Testis (tissue), 3 donors: ENCODE data around the gene PLCXD3. TPM values are rescaled to one million over a fixed set of nuclear protein-coding genes. Genes with fewer than 3 reads are reported as not detected.
"Not testable (repeated sequence)": the region's sequence is repeated elsewhere in the genome, so short reads cannot be mapped to it uniquely, and the experiment has no call there.

Experiments
- DNase-seq: peaks from one replicate; pipeline ENCODE4 v3.0.0-alpha.2; 2019
- H3K27ac ChIP-seq, 2 donors: fragments of 200-600 bp; sonication (generic); one replicate each; pipeline ENCODE4 v1.5.1; 2019
- H3K27me3 ChIP-seq: fragments of 200-600 bp; sonication (generic); one replicate; pipeline ENCODE4 v1.5.1; 2019
- H3K36me3 ChIP-seq: fragments of 200-600 bp; sonication (generic); one replicate; pipeline ENCODE4 v1.5.1; 2017; ENCODE audit warnings: low read depth; ENCODE audit errors: missing control alignments
- H3K4me1 ChIP-seq: fragments of 200-600 bp; sonication (generic); one replicate; pipeline ENCODE4 v1.5.1; 2019
- H3K4me3 ChIP-seq, 2 donors: fragments of 200-600 bp; sonication (generic); one replicate each; pipeline ENCODE4 v1.5.1; 2017 to 2019
- H3K9me3 ChIP-seq: fragments of 200-600 bp; sonication (generic); one replicate; pipeline ENCODE4 v1.5.1; 2017
- POLR2A ChIP-seq: fragments of 450-650 bp; IDR thresholded peaks from one replicate; pipeline ENCODE4 v1.6.1; 2017; ENCODE audit warnings: antibody characterized with exemption, mild to moderate bottlenecking, moderate library complexity
- WGBS, 2 donors: methylation state at CpG; one replicate each; pipeline ENCODE4 v1.1.5; 2018; 5-methylcytosine and 5-hydroxymethylcytosine counted together
- intact Hi-C: fragments of 100-400 bp; cut with DNase I; formaldehyde crosslinking; loops from one replicate; pipeline ENCODE4 v1.15.1; 2023; ENCODE audit warnings: low total_unique reads
- polyA plus RNA-seq: library from polyadenylated mRNA; stranded (reverse); fragments of 350-450 nt; fragmentation: Illumina TruSeq; extraction: RNeasy Lipid Tissue Mini Kit (QIAGEN cat#74804); gene quantifications from one replicate; pipeline ENCODE4 v1.2.3, GENCODE V29; 2014; ENCODE audit warnings: low read depth, low replicate concordance; ENCODE audit not compliant: insufficient read depth
- total RNA-seq, 2 donors: library from RNA; depleted of rRNA; stranded (reverse); fragments of >200 nt; gene quantifications; one replicate each; pipeline ENCODE4 v1.2.3, GENCODE V29; 2016
- TF ChIP-seq, protein P1 (sequence below), 3 experiments: fragments of 450-650 bp in 2 of 3; fragments of 200-600 bp in 1 of 3; sonication (generic) in 1 of 3; IDR thresholded peaks; one replicate each; pipeline ENCODE4 v1.5.1; 2016 to 2019; ENCODE audit warnings: antibody characterized with exemption in 3 of 3, mild to moderate bottlenecking in 2 of 3, moderate library complexity in 1 of 3

PLCXD3 gene
- total and polyA plus RNA-seq, 3 donors from 2014 or later: 0.78 to 1.8 (median 1.7) TPM

DNA sequence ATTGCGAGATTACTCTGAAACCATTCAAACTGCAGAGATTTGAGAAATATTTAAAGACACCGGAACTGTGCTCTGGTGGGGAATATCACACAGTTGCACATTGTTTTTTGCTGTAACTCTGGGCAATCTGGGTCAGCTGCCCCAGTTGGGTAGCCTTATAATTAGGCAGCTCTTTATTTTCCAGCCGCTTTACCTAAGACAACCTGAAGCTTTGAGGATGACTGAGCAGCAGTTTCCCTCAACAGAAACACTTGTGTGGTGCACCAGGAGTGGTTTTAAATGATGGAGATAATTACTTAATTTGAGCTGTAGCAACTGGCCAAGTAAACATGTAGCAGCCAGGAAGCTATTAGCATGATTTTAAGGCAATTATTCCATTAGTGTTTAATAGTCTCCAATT lies 2.9 kb downstream of the PLCXD3 start:
- 88 to 90% methylated on average over 3 of the region's 3 CpGs for WGBS, 2 donors

DNA sequence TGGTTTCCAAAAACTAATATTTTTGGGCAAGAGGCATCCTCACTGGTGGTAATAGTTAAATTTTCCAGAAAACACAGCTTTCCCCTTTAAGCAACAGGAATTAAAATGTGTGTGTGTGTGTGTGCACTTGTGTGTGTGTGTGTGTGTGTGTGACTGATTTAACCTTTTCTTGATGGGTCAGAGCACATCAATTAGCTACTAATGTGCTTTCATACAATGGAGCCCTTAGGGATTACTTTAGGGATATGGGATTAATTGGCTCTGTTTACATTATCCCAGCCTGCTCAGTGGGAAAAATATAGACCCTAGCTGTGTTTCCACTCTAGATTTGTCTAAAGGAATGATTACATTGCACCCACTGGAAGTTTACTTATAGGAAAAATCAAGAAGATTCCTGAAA lies 6.5 kb downstream of the PLCXD3 start:
- intact Hi-C loops: no loop called here
- H3K27me3 ChIP-seq: no peaks in the 10 kb centered on the region
- H3K27ac ChIP-seq: no peak overlapping the region
- DNase-seq: no peak
- TF ChIP-seq POLR2A: no peak
- TF ChIP-seq, protein P1, sequence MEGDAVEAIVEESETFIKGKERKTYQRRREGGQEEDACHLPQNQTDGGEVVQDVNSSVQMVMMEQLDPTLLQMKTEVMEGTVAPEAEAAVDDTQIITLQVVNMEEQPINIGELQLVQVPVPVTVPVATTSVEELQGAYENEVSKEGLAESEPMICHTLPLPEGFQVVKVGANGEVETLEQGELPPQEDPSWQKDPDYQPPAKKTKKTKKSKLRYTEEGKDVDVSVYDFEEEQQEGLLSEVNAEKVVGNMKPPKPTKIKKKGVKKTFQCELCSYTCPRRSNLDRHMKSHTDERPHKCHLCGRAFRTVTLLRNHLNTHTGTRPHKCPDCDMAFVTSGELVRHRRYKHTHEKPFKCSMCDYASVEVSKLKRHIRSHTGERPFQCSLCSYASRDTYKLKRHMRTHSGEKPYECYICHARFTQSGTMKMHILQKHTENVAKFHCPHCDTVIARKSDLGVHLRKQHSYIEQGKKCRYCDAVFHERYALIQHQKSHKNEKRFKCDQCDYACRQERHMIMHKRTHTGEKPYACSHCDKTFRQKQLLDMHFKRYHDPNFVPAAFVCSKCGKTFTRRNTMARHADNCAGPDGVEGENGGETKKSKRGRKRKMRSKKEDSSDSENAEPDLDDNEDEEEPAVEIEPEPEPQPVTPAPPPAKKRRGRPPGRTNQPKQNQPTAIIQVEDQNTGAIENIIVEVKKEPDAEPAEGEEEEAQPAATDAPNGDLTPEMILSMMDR (IDR thresholded peaks at IDR 0.05): no peak
- no peaks in the 10 kb centered on the region for H3K9me3 ChIP-seq
- H3K4me1 ChIP-seq: no peaks in the 10 kb centered on the region
- H3K4me3 ChIP-seq: no peak overlapping the region
- no peaks in the 10 kb centered on the region for H3K36me3 ChIP-seq

More for the DNA sequence above, 2.9 kb downstream of the PLCXD3 start:
- Histone ChIP-seq H3K27me3 (no peaks in the 10 kb centered on the region), H3K4me3 (no peak overlapping the region), H3K36me3 (no peaks in the 10 kb centered on the region), H3K9me3 (no peaks in the 10 kb centered on the region), H3K4me1 (no peaks in the 10 kb centered on the region), H3K27ac (no peak overlapping the region)
- no peak for DNase-seq
- TF ChIP-seq, protein P1 (IDR thresholded peaks at IDR 0.05): no peak
- TF ChIP-seq POLR2A: no peak
- intact Hi-C loops: no loop called here

DNA sequence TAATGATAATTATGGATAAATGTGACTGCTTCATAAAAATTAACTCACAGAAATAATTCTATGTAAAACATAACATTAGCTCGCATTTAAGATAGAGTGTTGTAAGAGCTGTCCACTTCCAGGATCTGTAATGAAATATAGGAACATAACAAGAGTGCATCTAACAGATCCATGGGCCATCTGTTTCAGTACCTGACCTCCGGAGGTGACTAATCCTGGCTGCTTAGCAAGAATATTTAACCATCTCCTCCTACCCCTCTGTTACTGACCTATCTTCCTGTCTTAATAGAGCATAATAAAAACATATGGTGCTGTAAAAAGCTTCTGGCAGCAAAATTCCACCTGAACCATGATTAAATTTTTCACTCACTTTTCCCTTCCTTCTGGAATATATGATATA lies 7.1 kb downstream of the PLCXD3 start:
- no peaks in the 10 kb centered on the region for H3K9me3 ChIP-seq
- H3K27ac ChIP-seq: no peak overlapping the region
- intact Hi-C loops: no loop called here
- H3K4me1 ChIP-seq: no peaks in the 10 kb centered on the region
- no peaks in the 10 kb centered on the region for H3K27me3 ChIP-seq
- H3K36me3 ChIP-seq: no peaks in the 10 kb centered on the region
- no peak overlapping the region for H3K4me3 ChIP-seq
- DNase-seq: no peak
- 77 to 91% methylated on average over 2 of the region's 2 CpGs for WGBS, 2 donors
- no peak for TF ChIP-seq POLR2A
- TF ChIP-seq, protein P1 (IDR thresholded peaks at IDR 0.05): no peak

DNA sequence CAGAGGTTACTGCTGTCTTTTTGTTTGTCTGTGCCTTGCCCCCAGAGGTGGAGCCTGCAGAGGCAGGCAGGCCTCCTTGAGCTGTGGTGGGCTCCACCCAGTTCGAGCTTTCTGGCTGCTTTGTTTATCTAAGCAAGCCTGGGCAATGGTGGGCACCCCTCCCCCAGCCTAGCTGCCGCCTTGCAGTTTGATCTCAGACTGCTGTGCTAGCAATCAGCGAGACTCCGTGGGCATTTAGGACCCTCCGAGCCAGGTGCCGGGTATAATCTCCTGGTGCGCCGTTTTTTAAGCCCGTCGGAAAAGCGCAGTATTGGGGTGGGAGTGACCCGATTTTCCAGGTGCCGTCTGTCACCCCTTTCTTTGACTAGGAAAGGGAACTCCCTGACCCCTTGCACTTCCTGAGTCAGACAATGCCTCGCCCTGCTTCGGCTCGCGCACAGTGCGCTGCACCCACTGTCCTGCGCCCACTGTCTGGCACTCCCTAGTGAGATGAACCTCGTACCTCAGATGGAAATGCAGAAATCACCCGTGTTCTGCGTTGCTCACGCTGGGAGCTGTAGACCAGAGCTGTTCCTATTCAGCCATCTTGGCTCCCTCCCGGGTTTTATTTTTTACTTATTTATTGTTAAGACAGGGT lies 16.8 kb downstream of the PLCXD3 start:
- H3K27me3 ChIP-seq, H3K4me1 ChIP-seq, intact Hi-C loops, H3K4me3 ChIP-seq, H3K36me3 ChIP-seq, H3K27ac ChIP-seq, H3K9me3 ChIP-seq, DNase-seq: not testable (repeated sequence)
- WGBS, 2 donors: 89 to 90% methylated on average over 11 to 24 of the region's 24 CpGs

DNA sequence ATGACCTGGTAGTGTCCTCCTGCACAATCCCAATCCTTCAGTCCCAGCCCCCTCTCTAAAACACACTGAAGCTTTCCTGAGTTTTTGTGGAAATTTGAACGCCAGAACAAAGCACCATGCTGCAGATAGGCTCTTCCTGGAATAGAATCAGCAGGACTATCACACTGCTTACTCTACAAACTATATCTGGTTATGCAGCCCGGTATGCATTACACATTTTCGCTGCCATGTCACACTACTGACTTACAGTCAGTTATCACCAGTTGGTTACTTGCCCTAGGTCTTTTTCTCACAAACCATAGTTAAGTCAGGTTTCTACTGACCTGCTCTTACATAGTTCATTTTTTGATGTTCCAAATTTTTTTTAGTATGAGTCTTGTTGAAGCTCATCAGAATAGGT lies 24.9 kb downstream of the PLCXD3 start:
- Histone ChIP-seq H3K4me3 (no peak overlapping the region), H3K4me1 (no peaks in the 10 kb centered on the region), H3K27me3 (no peaks in the 10 kb centered on the region), H3K27ac (no peak overlapping the region), H3K36me3 (no peaks in the 10 kb centered on the region), H3K9me3 (no peaks in the 10 kb centered on the region)
- DNase-seq: no peak
- no peak for TF ChIP-seq POLR2A
- 86 to 88% methylated on average over 3 of the region's 3 CpGs for WGBS, 2 donors
- intact Hi-C loops: no loop called here

DNA sequence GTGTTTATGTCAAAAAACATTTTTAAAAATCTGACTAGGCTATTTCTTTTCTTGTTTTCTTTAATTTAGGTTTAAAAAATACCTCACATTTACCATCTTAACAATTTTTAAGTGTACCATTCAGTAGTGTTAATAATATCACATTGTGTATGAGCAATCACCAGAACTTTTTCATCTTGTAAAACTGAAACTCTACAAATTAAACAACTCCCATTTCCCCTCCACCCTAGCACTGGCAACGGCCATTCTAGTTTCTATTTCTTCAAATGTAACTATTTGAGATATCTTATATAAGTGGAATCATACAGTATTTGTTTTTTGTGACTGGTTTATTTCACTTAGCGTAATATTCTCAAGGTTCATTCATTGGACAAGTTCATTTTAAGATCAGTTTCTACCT lies 27.7 kb downstream of the PLCXD3 start:
- intact Hi-C loops: no loop called here
- Histone ChIP-seq H3K36me3 (no peaks in the 10 kb centered on the region), H3K27ac (no peak overlapping the region), H3K4me3 (no peak overlapping the region), H3K4me1 (no peaks in the 10 kb centered on the region), H3K9me3 (no peaks in the 10 kb centered on the region), H3K27me3 (no peaks in the 10 kb centered on the region)
- 57% methylated on average over 2 of the region's 2 CpGs for WGBS, 2 donors
- TF ChIP-seq POLR2A: no peak
- TF ChIP-seq, protein P1 (IDR thresholded peaks at IDR 0.05): no peak
- DNase-seq: no peak
